HCT116 (cell line): ENCODE data around the gene HOTAIR.

Source experiments
- ELF1 ChIP-seq: IDR thresholded peaks from 2 replicates; pipeline ENCODE4 v1.6.1; 2012; ENCODE audit warnings: low read depth, borderline replicate concordance
- EZH2 ChIP-seq: fragments of 200-600 bp; sonication (generic); IDR thresholded peaks from 2 replicates; pipeline ENCODE4 v1.6.1; 2017; ENCODE audit warnings: antibody characterized with exemption, mixed run types
- EZH2phosphoT487 ChIP-seq: fragments of 200-600 bp; IDR thresholded peaks from 2 replicates; pipeline ENCODE4 v1.6.1; 2018; ENCODE audit warnings: antibody characterized with exemption, borderline replicate concordance
- FOSL1 ChIP-seq: IDR thresholded peaks from 2 replicates; pipeline ENCODE4 v1.6.1; 2012; ENCODE audit warnings: low read depth
- POLR2A ChIP-seq: IDR thresholded peaks from 2 replicates; pipeline ENCODE4 v1.7.0; 2011; ENCODE audit warnings: borderline replicate concordance; ENCODE audit not compliant: insufficient read depth, insufficient read length; ENCODE audit errors: extremely low read depth
- POLR2AphosphoS5 ChIP-seq: IDR thresholded peaks from 2 replicates; pipeline ENCODE4 v1.6.1; 2011; ENCODE audit warnings: mild to moderate bottlenecking, low read depth, low read length, moderate library complexity
- SP1 ChIP-seq: IDR thresholded peaks from 2 replicates; pipeline ENCODE4 v1.6.1; 2012; ENCODE audit warnings: low read depth
- TF ChIP-seq, protein P1 (sequence below), 3 experiments: fragments of 200-600 bp in 1 of 3; sonication (generic) in 1 of 3; IDR thresholded peaks in 2 of 3; conservative IDR thresholded peaks in 1 of 3; 2 replicates each; pipeline ENCODE4 v1.5.1; 2012 to 2017; ENCODE audit warnings: low read depth in 2 of 3, low read length in 2 of 3, antibody characterized with exemption in 1 of 3, borderline replicate concordance in 1 of 3, control low read depth in 1 of 3, mild to moderate bottlenecking in 1 of 3, mixed read lengths in 1 of 3, mixed run types in 1 of 3, moderate library complexity in 1 of 3; ENCODE audit not compliant: insufficient read depth in 1 of 3

GRCh38 chr12:53980104-53980801 lies 5.5 kb upstream of the HOTAIR start:
- TF ChIP-seq, protein P1, sequence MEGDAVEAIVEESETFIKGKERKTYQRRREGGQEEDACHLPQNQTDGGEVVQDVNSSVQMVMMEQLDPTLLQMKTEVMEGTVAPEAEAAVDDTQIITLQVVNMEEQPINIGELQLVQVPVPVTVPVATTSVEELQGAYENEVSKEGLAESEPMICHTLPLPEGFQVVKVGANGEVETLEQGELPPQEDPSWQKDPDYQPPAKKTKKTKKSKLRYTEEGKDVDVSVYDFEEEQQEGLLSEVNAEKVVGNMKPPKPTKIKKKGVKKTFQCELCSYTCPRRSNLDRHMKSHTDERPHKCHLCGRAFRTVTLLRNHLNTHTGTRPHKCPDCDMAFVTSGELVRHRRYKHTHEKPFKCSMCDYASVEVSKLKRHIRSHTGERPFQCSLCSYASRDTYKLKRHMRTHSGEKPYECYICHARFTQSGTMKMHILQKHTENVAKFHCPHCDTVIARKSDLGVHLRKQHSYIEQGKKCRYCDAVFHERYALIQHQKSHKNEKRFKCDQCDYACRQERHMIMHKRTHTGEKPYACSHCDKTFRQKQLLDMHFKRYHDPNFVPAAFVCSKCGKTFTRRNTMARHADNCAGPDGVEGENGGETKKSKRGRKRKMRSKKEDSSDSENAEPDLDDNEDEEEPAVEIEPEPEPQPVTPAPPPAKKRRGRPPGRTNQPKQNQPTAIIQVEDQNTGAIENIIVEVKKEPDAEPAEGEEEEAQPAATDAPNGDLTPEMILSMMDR (IDR thresholded peaks at IDR 0.05 in 2 of 3, conservative IDR thresholded peaks at IDR 0.05 in 1 of 3; ENCODE audit: borderline replicate concordance in 1 of 3, insufficient read depth in 1 of 3, low read depth in 2 of 3, low read length in 2 of 3), result no peak
- no peak for TF ChIP-seq POLR2AphosphoS5
- no peak for TF ChIP-seq POLR2A
- no peak for TF ChIP-seq FOSL1
- no peak for TF ChIP-seq SP1
- TF ChIP-seq EZH2, result no peak
- TF ChIP-seq EZH2phosphoT487, result no peak
- no peak for TF ChIP-seq ELF1
